HepG2 (cell line): ENCODE data around the gene COG4. TPM values are rescaled to one million over a fixed set of nuclear protein-coding genes. Genes with fewer than 3 reads are reported as not detected.
A peak's percentile ranks its signal among the peaks of the same experiment; 100 is the strongest.

ENCODE experiments used
- ARID4A ChIP-seq: sonication (generic); formaldehyde crosslinking; IDR thresholded peaks from 2 replicates; pipeline ENCODE4 v1.5.0; 2020; ENCODE audit warnings: mild to moderate bottlenecking, missing genetic modification reagents, borderline replicate concordance
- ARID5B ChIP-seq: IDR thresholded peaks from 2 replicates; pipeline ENCODE4 v1.4.0; 2020; ENCODE audit warnings: mild to moderate bottlenecking, missing genetic modification reagents
- HHEX ChIP-seq: IDR thresholded peaks from 2 replicates; pipeline ENCODE4 v1.6.1; 2016; ENCODE audit warnings: control low read depth
- KAT2B ChIP-seq: fragments of 150-350 bp; IDR thresholded peaks from 2 replicates; pipeline ENCODE4 v1.6.1; 2014; ENCODE audit warnings: low read depth, low read length, borderline replicate concordance
- KDM4B ChIP-seq: sonication (generic); formaldehyde crosslinking; IDR thresholded peaks from 2 replicates; pipeline ENCODE4 v1.4.0; 2020; ENCODE audit warnings: missing genetic modification reagents
- SOX13 ChIP-seq, 3 experiments: fragments of 450-650 bp in 1 of 3; sonication (generic) in 1 of 3; formaldehyde crosslinking in 1 of 3; IDR thresholded peaks in 2 of 3; conservative IDR thresholded peaks in 1 of 3; 2 replicates each; pipeline versions ENCODE4 v1.5.0 to v1.6.1; 2016 to 2020; ENCODE audit warnings: antibody characterized with exemption in 1 of 3, mild to moderate bottlenecking in 1 of 3, missing compliant biosample characterization in 1 of 3, missing genetic modification reagents in 1 of 3, moderate library complexity in 1 of 3
- TOE1 ChIP-seq: sonication (generic); formaldehyde crosslinking; IDR thresholded peaks from 2 replicates; pipeline ENCODE4 v1.4.0; 2020; ENCODE audit warnings: mild to moderate bottlenecking, missing genetic modification reagents
- ZHX1 ChIP-seq: sonication (generic); formaldehyde crosslinking; IDR thresholded peaks from 2 replicates; pipeline ENCODE4 v1.8.1; 2022; ENCODE audit warnings: low read depth, mild to moderate bottlenecking, missing genetic modification reagents
- ZNF224 ChIP-seq: sonication (generic); formaldehyde crosslinking; IDR thresholded peaks from 2 replicates; pipeline ENCODE4 v1.5.0; 2020; ENCODE audit warnings: mild to moderate bottlenecking, missing genetic modification reagents
- ZNF564 ChIP-seq: sonication (generic); formaldehyde crosslinking; IDR thresholded peaks from 2 replicates; pipeline ENCODE4 v1.8.1; 2023; ENCODE audit warnings: mild to moderate bottlenecking, missing genetic modification reagents
- ZNF616 ChIP-seq: sonication (generic); formaldehyde crosslinking; IDR thresholded peaks from 2 replicates; pipeline ENCODE4 v1.5.0; 2020; ENCODE audit warnings: low read depth, mild to moderate bottlenecking, missing genetic modification reagents
- ZNF704 ChIP-seq: sonication (generic); formaldehyde crosslinking; IDR thresholded peaks from 2 replicates; pipeline ENCODE4 v1.8.1; 2023; ENCODE audit warnings: mild to moderate bottlenecking, inconsistent platforms, moderate library complexity, missing genetic modification reagents, borderline replicate concordance
- polyA plus RNA-seq, 8 experiments: library from polyadenylated mRNA; depleted of rRNA in 3 of 8; stranded (reverse) in 7 of 8; unstranded in 1 of 8; fragments of >200 nt; fragmentation: Illumina TruSeq in 4 of 8; extraction: Trizol in 4 of 8; gene quantifications; 2 replicates each; pipeline versions ENCODE4 v1.2.1 to v1.2.3, GENCODE V29; 2011 to 2016; ENCODE audit warnings: low read depth in 4 of 8, missing spikeins in 1 of 8, mixed read lengths in 1 of 8; ENCODE audit not compliant: insufficient read depth in 1 of 8
- total RNA-seq, 5 experiments: library from RNA; depleted of rRNA; stranded (reverse); fragments of >200 nt; fragmentation: Illumina TruSeq; extraction: Trizol; gene quantifications; 2 replicates each; pipeline ENCODE4 v1.2.3, GENCODE V29; 2016; ENCODE audit warnings: low read depth in 1 of 5

Gene COG4
- total and polyA plus RNA-seq, 2 of the 13 experiments (the other 11 are each of a cell fraction or from before 2014, with no cell fraction given), result 51.1 to 73.8 TPM

GRCh38 chr16:70523743-70524398 lies 517 bp upstream of the COG4 start, which contains the start of gene SF3B3 (continued):
- TF ChIP-seq ZNF704 (CRISPR knock-in tag), result peak; percentile 46
- TF ChIP-seq ZNF564 (CRISPR knock-in tag), result peak; percentile 49; the same call in 1 of the 2 replicates
- TF ChIP-seq KDM4B (CRISPR knock-in tag), result 0 out of 2 replicates have a peak, but pooled peaks have one; percentile 54
- TF ChIP-seq TOE1 (CRISPR knock-in tag), result no peak
- peak; percentile 51; the same call in 1 of the 2 replicates for TF ChIP-seq ARID4A
- peak; percentile 93; the same call in 1 of the 2 replicates for TF ChIP-seq ZNF224 (CRISPR knock-in tag)
- no peak for TF ChIP-seq SOX13 (IDR thresholded peaks at IDR 0.05)
- TF ChIP-seq SOX13 (CRISPR knock-in tag; conservative IDR thresholded peaks at IDR 0.05 in 1 of 2, IDR thresholded peaks at IDR 0.05 in 1 of 2), result peak; percentile 12 to 16; a peak in 1 of 4 replicates
- no peak for TF ChIP-seq HHEX (CRISPR knock-in tag)
- no peak for TF ChIP-seq KAT2B
- TF ChIP-seq ARID5B, result peak; percentile 25; the same call in 1 of the 2 replicates
- TF ChIP-seq ZNF616 (CRISPR knock-in tag), result no peak
- TF ChIP-seq ZHX1 (CRISPR knock-in tag), result peak; percentile 61; the same call in 1 of the 2 replicates
